DOHH2 (cell line): ENCODE results near the gene FCER1A.

Experiments used
- H3F3A ChIP-seq: fragments of 200-600 bp; sonication (generic), shearing (Covaris generic); 2 replicates; pipeline ENCODE4 v1.6.0; 2016; ENCODE audit warnings: antibody characterized with exemption, mild to moderate bottlenecking; ENCODE audit not compliant: control insufficient read depth, insufficient read depth
- H3K27ac ChIP-seq: fragments of 200-600 bp; sonication (generic); 2 replicates; pipeline ENCODE4 v1.5.1; 2014; ENCODE audit warnings: low read depth, mild to moderate bottlenecking, low read length, moderate library complexity
- H3K27me3 ChIP-seq: fragments of 200-600 bp; sonication (generic); 2 replicates; pipeline ENCODE4 v1.6.1; 2014; ENCODE audit warnings: mild to moderate bottlenecking, low read length, mixed read lengths; ENCODE audit not compliant: control insufficient read depth
- H3K36me3 ChIP-seq: fragments of 200-600 bp; sonication (generic); 2 replicates; pipeline ENCODE4 v1.6.1; 2014; ENCODE audit warnings: mild to moderate bottlenecking, low read length, moderate library complexity, mixed read lengths; ENCODE audit not compliant: control insufficient read depth
- H3K4me1 ChIP-seq: fragments of 200-600 bp; sonication (generic); 2 replicates; pipeline ENCODE4 v1.6.1; 2014; ENCODE audit warnings: mild to moderate bottlenecking, low read length, mixed read lengths; ENCODE audit not compliant: control insufficient read depth
- H3K4me2 ChIP-seq: fragments of 200-600 bp; sonication (generic); 2 replicates; pipeline ENCODE4 v1.6.0; 2014; ENCODE audit warnings: mild to moderate bottlenecking, low read length, moderate library complexity
- H3K4me3 ChIP-seq: fragments of 200-600 bp; sonication (generic); 2 replicates; pipeline ENCODE4 v1.5.1; 2014; ENCODE audit warnings: mild to moderate bottlenecking, low read length, mixed read lengths
- H3K79me2 ChIP-seq: fragments of 200-600 bp; sonication (generic); 2 replicates; pipeline ENCODE4 v1.6.1; 2014; ENCODE audit warnings: mild to moderate bottlenecking, low read length, mixed read lengths; ENCODE audit not compliant: control insufficient read depth
- H3K9me2 ChIP-seq: fragments of 200-600 bp; sonication (generic); replicated peaks from 2 replicates; pipeline ENCODE4 v1.6.1; 2014; ENCODE audit warnings: mild to moderate bottlenecking, low read length, mixed read lengths; ENCODE audit not compliant: control insufficient read depth
- H3K9me3 ChIP-seq: fragments of 200-600 bp; sonication (generic); 2 replicates; pipeline ENCODE4 v1.6.1; 2014; ENCODE audit warnings: antibody characterized with exemption, low read length, mixed read lengths; ENCODE audit not compliant: control insufficient read depth, insufficient read depth
- H4K20me1 ChIP-seq: fragments of 200-600 bp; sonication (generic); 2 replicates; pipeline ENCODE4 v1.6.0; 2014; ENCODE audit warnings: low read depth, mild to moderate bottlenecking, antibody characterized with exemption, low read length, moderate library complexity; ENCODE audit not compliant: control insufficient read depth, insufficient read depth
- CTCF ChIP-seq: fragments of 200-600 bp; sonication (generic); IDR thresholded peaks from one replicate; pipeline ENCODE4 v1.5.1; 2014; ENCODE audit warnings: antibody characterized with exemption, mild to moderate bottlenecking, low read depth, low read length; ENCODE audit not compliant: poor library complexity, severe bottlenecking
- EZH2phosphoT487 ChIP-seq: fragments of 200-600 bp; sonication (generic); IDR thresholded peaks from 2 replicates; pipeline ENCODE4 v1.6.1; 2017; ENCODE audit warnings: borderline replicate concordance, mild to moderate bottlenecking, antibody characterized with exemption, low read length, moderate library complexity, mixed read lengths

FCER1A gene

DNA sequence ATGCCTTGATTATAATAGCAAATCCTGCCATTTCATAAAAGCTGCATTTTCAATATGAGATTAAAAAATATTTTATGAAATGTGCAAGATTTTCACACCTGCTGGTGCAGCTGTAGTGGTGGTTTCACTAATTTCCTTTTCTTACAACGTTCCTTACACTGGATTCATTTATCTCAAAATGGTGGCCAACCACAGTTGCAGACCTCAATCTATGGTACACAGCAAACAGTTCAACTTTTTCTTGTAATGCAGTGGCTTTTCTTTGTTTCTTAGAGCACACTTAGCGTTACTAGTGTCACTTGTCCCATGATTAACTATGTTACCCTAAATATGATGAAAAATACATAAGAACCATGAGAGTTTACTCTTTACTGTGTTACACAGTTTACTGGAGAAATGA, 32.7 kb downstream of the FCER1A start:
- Histone ChIP-seq H3K79me2 (no peaks in the 10 kb centered on the region), H3K27me3 (no peaks in the 10 kb centered on the region), H3K4me3 (no peak overlapping the region), H3K36me3 (no peaks in the 10 kb centered on the region), H3F3A (no peaks in the 10 kb centered on the region), H3K4me1 (no peaks in the 10 kb centered on the region), H3K4me2 (no peak overlapping the region), H4K20me1 (no peaks in the 10 kb centered on the region), H3K9me2 (no peaks in the 10 kb centered on the region), H3K27ac (no peak overlapping the region), H3K9me3 (no peaks in the 10 kb centered on the region)
- no peak for TF ChIP-seq CTCF
- TF ChIP-seq EZH2phosphoT487: no peak

DNA sequence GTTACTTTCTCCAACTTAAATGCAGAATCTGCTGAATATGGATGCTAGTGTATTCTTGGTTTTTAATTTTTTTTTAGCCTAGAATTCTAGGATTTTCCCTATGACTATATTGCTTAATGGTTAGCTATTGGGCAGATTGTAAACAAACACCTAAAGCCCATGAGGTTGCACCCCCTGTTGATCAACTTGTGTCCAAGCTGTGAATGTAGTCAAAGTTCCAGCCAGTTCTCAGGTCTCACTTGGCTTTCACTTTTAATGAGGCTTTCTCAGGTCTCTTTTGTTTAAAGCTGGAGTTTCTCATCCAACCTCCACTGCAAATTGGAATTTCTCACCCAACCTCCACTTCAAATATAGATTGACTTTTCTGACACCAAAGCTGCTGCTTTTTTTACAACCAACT, 35.9 kb downstream of the FCER1A start:
- TF ChIP-seq EZH2phosphoT487 (no peak), CTCF (no peak)
- no peaks in the 10 kb centered on the region for H3K9me3 ChIP-seq

GRCh38 chr1:159339536-159339935, 37.4 kb downstream of the FCER1A start:
- Histone ChIP-seq H3K36me3 (no peaks in the 10 kb centered on the region), H3K9me2 (no peaks in the 10 kb centered on the region), H3K4me1 (no peaks in the 10 kb centered on the region), H3K4me3 (no peak overlapping the region), H3K79me2 (no peaks in the 10 kb centered on the region), H3K27ac (no peak overlapping the region), H3K9me3 (no peaks in the 10 kb centered on the region), H3K27me3 (no peaks in the 10 kb centered on the region), H3F3A (no peaks in the 10 kb centered on the region), H4K20me1 (no peaks in the 10 kb centered on the region), H3K4me2 (no peak overlapping the region)
- TF ChIP-seq CTCF: no peak
- no peak for TF ChIP-seq EZH2phosphoT487

More for the DNA sequence above, 35.9 kb downstream of the FCER1A start:
- no peaks in the 10 kb centered on the region for H3K9me2 ChIP-seq
- H3K4me2 ChIP-seq: no peak overlapping the region
- no peaks in the 10 kb centered on the region for H3K36me3 ChIP-seq
- no peaks in the 10 kb centered on the region for H3K4me1 ChIP-seq
- no peak overlapping the region for H3K4me3 ChIP-seq
- H4K20me1 ChIP-seq: no peaks in the 10 kb centered on the region
- H3K27ac ChIP-seq: no peak overlapping the region
- no peaks in the 10 kb centered on the region for H3F3A ChIP-seq
- no peaks in the 10 kb centered on the region for H3K79me2 ChIP-seq
- H3K27me3 ChIP-seq: no peaks in the 10 kb centered on the region

GRCh38 chr1:159341736-159342135, 39.6 kb downstream of the FCER1A start:
- Histone ChIP-seq H3K4me2 (no peak overlapping the region), H3K4me3 (no peak overlapping the region), H3K4me1 (no peaks in the 10 kb centered on the region), H3K27me3 (no peaks in the 10 kb centered on the region), H3K9me3 (no peaks in the 10 kb centered on the region), H3K9me2 (no peaks in the 10 kb centered on the region), H3K79me2 (no peaks in the 10 kb centered on the region), H4K20me1 (no peaks in the 10 kb centered on the region), H3K27ac (no peak overlapping the region), H3K36me3 (no peaks in the 10 kb centered on the region), H3F3A (no peaks in the 10 kb centered on the region)
- TF ChIP-seq EZH2phosphoT487 (no peak), CTCF (no peak)
